Jurkat, Clone E6-1 (cell line): ENCODE results near the gene DCC.

Experiments
- DNase-seq: peaks from one replicate; pipeline ENCODE4 v3.0.0-alpha.2; 2011; ENCODE audit warnings: low read depth, low spot score
- H3K4me3 ChIP-seq: 2 replicates; pipeline ENCODE4 v1.5.1; 2011; ENCODE audit warnings: mild to moderate bottlenecking, low read length, control low read depth, moderate library complexity

The DCC gene

GRCh38 chr18:53040286-53040685, 700.3 kb downstream of the DCC start:
- no peak for DNase-seq
- H3K4me3 ChIP-seq: no peak overlapping the region

GRCh38 chr18:53056064-53056463, 716.1 kb downstream of the DCC start:
- no peak overlapping the region for H3K4me3 ChIP-seq
- no peak for DNase-seq

- no peak for DNase-seq
- no peak overlapping the region for H3K4me3 ChIP-seq
Observed at GRCh38 chr18:53070788-53071187, 730.8 kb downstream of the DCC start.

GRCh38 chr18:53080687-53081086, 740.7 kb downstream of the DCC start:
- no peak for DNase-seq
- no peak overlapping the region for H3K4me3 ChIP-seq

GRCh38 chr18:53093636-53094035, 753.6 kb downstream of the DCC start:
- no peak for DNase-seq
- H3K4me3 ChIP-seq: no peak overlapping the region

- no peak overlapping the region for H3K4me3 ChIP-seq
- no peak for DNase-seq
Observed at GRCh38 chr18:53101536-53102105, 761.6 kb downstream of the DCC start.

- no peak for DNase-seq
- no peak overlapping the region for H3K4me3 ChIP-seq
Observed at GRCh38 chr18:53114441-53114840, 774.4 kb downstream of the DCC start.

GRCh38 chr18:53115876-53116585, 776.0 kb downstream of the DCC start:
- no peak for DNase-seq
- no peak overlapping the region for H3K4me3 ChIP-seq

GRCh38 chr18:53117851-53118250, 777.9 kb downstream of the DCC start:
- H3K4me3 ChIP-seq: no peak overlapping the region
- DNase-seq: no peak

GRCh38 chr18:53126210-53126609, 786.2 kb downstream of the DCC start:
- DNase-seq: no peak

GRCh38 chr18:53131001-53131400, 791.0 kb downstream of the DCC start:
- no peak for DNase-seq
- H3K4me3 ChIP-seq: no peak overlapping the region

More at GRCh38 chr18:53126210-53126609, 786.2 kb downstream of the DCC start:
- H3K4me3 ChIP-seq: no peak overlapping the region

- DNase-seq: no peak
- no peak overlapping the region for H3K4me3 ChIP-seq
Observed at GRCh38 chr18:53134711-53135110, 794.7 kb downstream of the DCC start.

- no peak for DNase-seq
- no peak overlapping the region for H3K4me3 ChIP-seq
Observed at GRCh38 chr18:53135654-53136053, 795.7 kb downstream of the DCC start.

- no peak overlapping the region for H3K4me3 ChIP-seq
- no peak for DNase-seq
Observed at GRCh38 chr18:53139746-53140500, 799.9 kb downstream of the DCC start.

- DNase-seq: no peak
- no peak overlapping the region for H3K4me3 ChIP-seq
Observed at GRCh38 chr18:53142005-53142404, 802.0 kb downstream of the DCC start.

- no peak overlapping the region for H3K4me3 ChIP-seq
- DNase-seq: no peak
Observed at GRCh38 chr18:53147472-53147871, 807.5 kb downstream of the DCC start.

GRCh38 chr18:53148123-53148522, 808.1 kb downstream of the DCC start:
- H3K4me3 ChIP-seq: no peak overlapping the region
- DNase-seq: no peak

GRCh38 chr18:53152476-53152875, 812.5 kb downstream of the DCC start:
- no peak for DNase-seq
- no peak overlapping the region for H3K4me3 ChIP-seq

- H3K4me3 ChIP-seq: no peak overlapping the region
- peak; percentile 18 for DNase-seq
Observed at GRCh38 chr18:53153281-53153680, 813.3 kb downstream of the DCC start.

GRCh38 chr18:53153800-53154199, 813.8 kb downstream of the DCC start:
- no peak overlapping the region for H3K4me3 ChIP-seq
- DNase-seq: no peak
